ENCODE measurements around the gene RAB18.

DNA sequence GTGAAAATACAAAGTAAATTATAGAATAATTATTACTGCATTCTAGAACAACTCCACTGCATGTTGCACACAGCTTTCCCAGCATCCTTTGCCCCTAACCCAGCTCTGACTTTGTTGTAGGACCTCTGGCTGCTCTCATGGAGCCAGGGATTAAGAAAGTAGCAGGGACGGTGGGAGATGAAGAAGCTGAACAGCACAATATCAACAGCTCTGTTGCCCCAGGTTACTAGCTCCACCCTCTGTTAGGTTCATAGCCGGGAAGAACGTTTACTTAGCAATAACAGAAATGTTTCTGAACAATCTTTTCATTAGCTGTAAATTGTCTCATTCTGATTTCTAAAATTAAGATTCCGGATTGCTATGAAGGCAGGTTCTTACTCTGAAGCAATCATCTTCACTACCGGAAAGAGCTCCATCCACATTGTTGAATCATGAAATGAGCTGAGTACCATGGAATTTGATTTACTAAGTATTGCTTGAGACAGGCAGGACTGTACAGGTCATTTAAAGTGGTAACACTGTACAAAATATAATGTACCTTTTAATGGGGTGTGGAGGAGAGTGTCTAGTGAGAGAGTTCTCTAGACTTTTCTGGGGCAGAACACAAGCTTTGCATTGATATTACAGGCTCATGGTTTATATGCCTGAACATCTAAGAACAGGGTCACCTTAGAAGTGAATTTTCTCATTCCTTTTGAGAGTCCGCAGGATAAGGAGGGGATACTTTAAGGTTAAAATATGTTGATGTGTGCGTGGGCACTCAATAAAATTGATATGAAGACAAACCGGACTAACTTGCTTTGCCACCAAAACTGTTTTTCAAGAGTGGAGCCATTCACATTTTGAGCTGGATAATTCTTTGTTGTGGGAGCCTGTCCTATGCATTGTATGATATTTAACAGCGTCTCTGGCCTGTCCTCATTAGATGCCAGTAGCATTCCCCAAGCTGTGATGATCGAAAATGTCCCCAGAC is 20.8 kb upstream of the RAB18 start:
- TF ChIP-seq CTCF (conservative IDR thresholded peaks at IDR 0.05 in 1 of 2, IDR thresholded peaks at IDR 0.05 in 1 of 2; ENCODE audit: extremely low read depth in 1 of 2, insufficient read depth in 1 of 2, low read depth in 1 of 2, low read length in 2 of 2) = no peak
- TF ChIP-seq EZH2 (IDR thresholded peaks at IDR 0.05; ENCODE audit: borderline replicate concordance, low read length) = no peak
